H1 (cell line): Measurements from ENCODE around the gene ANKRD50. TPM values are rescaled to one million over a fixed set of nuclear protein-coding genes. Genes with fewer than 3 reads are reported as not detected.

Source experiments
- CTCF ChIA-PET: fragments of 300-600 bp; sonication (Branson Sonifier 250); formaldehyde crosslinking; loops from one replicate; lab custom pipeline; 2021; ENCODE audit not compliant: partially characterized antibody; lab: Charles Lee
- POLR2A ChIA-PET: fragments of 300-600 bp; sonication (Branson Sonifier 250); formaldehyde crosslinking; loops from one replicate; lab custom pipeline; 2021; ENCODE audit warnings: inconsistent platforms; ENCODE audit not compliant: partially characterized antibody; lab: Charles Lee
- DNase-seq, 2 experiments: peaks; one replicate each; pipeline versions ENCODE4 v3.0.0 to v3.0.0-alpha.2; 2010 to 2022; ENCODE audit warnings: low spot score in 2 of 2, low read depth in 1 of 2, mixed read lengths in 1 of 2
- FAIRE-seq: peaks from 2 replicates; lab custom pipeline; 2011; peaks lifted over from hg19 to GRCh38; lab: Jason Lieb, UNC
- H2AFZ ChIP-seq: 2 replicates; pipeline ENCODE4 v1.8.1; 2012; ENCODE audit warnings: low read length, inconsistent platforms
- H2AK5ac ChIP-seq: 2 replicates; pipeline ENCODE4 v1.6.1; 2013; ENCODE audit warnings: low read depth, low read length
- H2BK120ac ChIP-seq: replicated peaks from 2 replicates; pipeline ENCODE3; 2013; ENCODE audit warnings: low read depth, low read length, inconsistent platforms
- H2BK12ac ChIP-seq: 2 replicates; pipeline ENCODE4 v1.6.1; 2013; ENCODE audit warnings: low read depth, low read length
- H2BK15ac ChIP-seq: 2 replicates; pipeline ENCODE4 v1.6.1; 2013; ENCODE audit warnings: low read length
- H2BK20ac ChIP-seq: 2 replicates; pipeline ENCODE4 v1.6.1; 2013; ENCODE audit warnings: low read length
- H2BK5ac ChIP-seq: 2 replicates; pipeline ENCODE4 v1.6.1; 2013; ENCODE audit warnings: low read depth, low read length
- H3K14ac ChIP-seq: 2 replicates; pipeline ENCODE4 v1.6.1; 2013; ENCODE audit warnings: inconsistent platforms; ENCODE audit not compliant: insufficient read length
- H3K18ac ChIP-seq: 2 replicates; pipeline ENCODE4 v1.6.1; 2013; ENCODE audit warnings: low read length; ENCODE audit errors: extremely low read depth
- H3K23ac ChIP-seq: 2 replicates; pipeline ENCODE4 v1.6.1; 2013; ENCODE audit warnings: inconsistent platforms; ENCODE audit not compliant: insufficient read length
- H3K23me2 ChIP-seq: 2 replicates; pipeline ENCODE4 v1.6.1; 2013; ENCODE audit warnings: low read depth, low read length
- H3K27ac ChIP-seq: 2 replicates; pipeline ENCODE4 v1.6.1; 2011; ENCODE audit warnings: low read depth, low read length, inconsistent platforms
- H3K27me3 ChIP-seq, 4 experiments: replicated peaks in 1 of 4; 1 replicate in 1 of 4; 2 replicates in 3 of 4; pipeline versions ENCODE4 v1.6.1 to v1.8.1; 2011 to 2013; ENCODE audit warnings: low read length in 3 of 4, mild to moderate bottlenecking in 3 of 4, inconsistent platforms in 2 of 4, mixed read lengths in 2 of 4, moderate library complexity in 1 of 4; ENCODE audit not compliant: control insufficient read depth in 3 of 4, insufficient read depth in 3 of 4; ENCODE audit errors: extremely low read depth in 1 of 4
- H3K36me3 ChIP-seq, 4 experiments: 2 replicates each; pipeline versions ENCODE4 v1.6.1 to v1.8.1; 2011 to 2013; ENCODE audit warnings: mild to moderate bottlenecking in 4 of 4, low read length in 3 of 4, moderate library complexity in 2 of 4, control low read depth in 1 of 4, inconsistent platforms in 1 of 4; ENCODE audit not compliant: insufficient read depth in 4 of 4, control insufficient read depth in 2 of 4
- H3K4ac ChIP-seq: replicated peaks from 2 replicates; pipeline ENCODE3; 2013; ENCODE audit warnings: low read length, low read depth, mixed read lengths, inconsistent platforms; ENCODE audit not compliant: insufficient read length
- H3K4me1 ChIP-seq, 4 experiments: replicated peaks in 1 of 4; 1 replicate in 1 of 4; 2 replicates in 3 of 4; pipeline versions ENCODE4 v1.6.1 to v1.8.1; 2011 to 2013; ENCODE audit warnings: low read length in 3 of 4, inconsistent platforms in 2 of 4, mixed read lengths in 1 of 4; ENCODE audit not compliant: insufficient read depth in 4 of 4, control insufficient read depth in 3 of 4
- H3K4me2 ChIP-seq, 2 experiments: 2 replicates each; pipeline versions ENCODE4 v1.6.1 to v1.8.1; 2011 to 2013; ENCODE audit warnings: low read depth in 2 of 2, low read length in 2 of 2, control low read depth in 1 of 2, inconsistent platforms in 1 of 2, mild to moderate bottlenecking in 1 of 2; ENCODE audit not compliant: insufficient read depth in 1 of 2
- H3K4me3 ChIP-seq, 4 experiments: fragments of 200-600, 300-600 bp in 1 of 4; sonication (generic), shearing (Covaris generic), sonication (Bioruptor Twin) in 1 of 4; 2 replicates each; pipeline versions ENCODE4 v1.5.1 to v1.8.1; 2011 to 2016; ENCODE audit warnings: low read length in 4 of 4, low read depth in 3 of 4, control low read depth in 2 of 4, inconsistent platforms in 2 of 4, mild to moderate bottlenecking in 2 of 4, mixed read lengths in 1 of 4, moderate library complexity in 1 of 4; ENCODE audit not compliant: insufficient read depth in 2 of 4; ENCODE audit errors: extremely low read depth in 1 of 4
- H3K56ac ChIP-seq: replicated peaks from 2 replicates; pipeline ENCODE3; 2013; ENCODE audit warnings: low read depth, mild to moderate bottlenecking, mixed read lengths, low read length, inconsistent platforms; ENCODE audit not compliant: insufficient read length
- H3K79me1 ChIP-seq: 2 replicates; pipeline ENCODE4 v1.6.1; 2013; ENCODE audit warnings: low read depth, low read length, control low read depth
- H3K79me2 ChIP-seq, 2 experiments: 2 replicates each; pipeline versions ENCODE4 v1.6.1 to v1.8.1; 2012 to 2013; ENCODE audit warnings: low read length in 2 of 2, mild to moderate bottlenecking in 2 of 2, inconsistent platforms in 1 of 2; ENCODE audit not compliant: insufficient read depth in 2 of 2, control insufficient read depth in 1 of 2
- H3K9ac ChIP-seq, 4 experiments: replicated peaks in 1 of 4; 1 replicate in 1 of 4; 2 replicates in 3 of 4; pipeline versions ENCODE4 v1.6.1 to v1.8.1; 2011 to 2013; ENCODE audit warnings: low read depth in 3 of 4, low read length in 3 of 4, control low read depth in 2 of 4, mild to moderate bottlenecking in 2 of 4, moderate library complexity in 2 of 4, inconsistent platforms in 1 of 4; ENCODE audit errors: extremely low read depth in 1 of 4
- H3K9me3 ChIP-seq, 2 experiments: 2 replicates each; pipeline versions ENCODE4 v1.6.1 to v1.8.1; 2012 to 2013; ENCODE audit warnings: mild to moderate bottlenecking in 2 of 2, moderate library complexity in 2 of 2, control low read depth in 1 of 2, inconsistent platforms in 1 of 2, low read depth in 1 of 2, low read length in 1 of 2, mixed read lengths in 1 of 2; ENCODE audit not compliant: insufficient read depth in 2 of 2
- H4K20me1 ChIP-seq, 2 experiments: replicated peaks in 1 of 2; 2 replicates each; pipeline versions ENCODE3 to v1.8.1; 2011 to 2013; ENCODE audit warnings: inconsistent platforms in 2 of 2, low read length in 2 of 2, mild to moderate bottlenecking in 1 of 2; ENCODE audit not compliant: insufficient read depth in 2 of 2, control insufficient read depth in 1 of 2
- H4K5ac ChIP-seq: 2 replicates; pipeline ENCODE4 v1.6.1; 2013; ENCODE audit warnings: low read length, low read depth, mixed read lengths, inconsistent platforms; ENCODE audit not compliant: insufficient read length
- H4K8ac ChIP-seq: 2 replicates; pipeline ENCODE4 v1.8.0; 2013; ENCODE audit warnings: mild to moderate bottlenecking, moderate library complexity, low read length, inconsistent platforms; ENCODE audit not compliant: insufficient read depth; ENCODE audit errors: extremely low read depth
- H4K91ac ChIP-seq: replicated peaks from 2 replicates; pipeline ENCODE3; 2013; ENCODE audit warnings: low read length, mixed read lengths, inconsistent platforms; ENCODE audit not compliant: insufficient read length
- MAFK ChIP-seq: IDR thresholded peaks from 2 replicates; pipeline ENCODE4 v1.6.1; 2012; ENCODE audit warnings: low read depth, mild to moderate bottlenecking, improper control_type of control experiment, low read length
- WGBS, 2 experiments: shearing (Covaris generic) in 1 of 2; methylation state at CpG; one replicate each; pipeline versions ENCODE4 v1.1.6 to v1.1.7; 2013 to 2015; ENCODE audit warnings: low lambda C conversion rate in 2 of 2, mixed read lengths in 2 of 2, inconsistent platforms in 1 of 2, low coverage in 1 of 2, missing lambda C conversion rate in 1 of 2; ENCODE audit not compliant: insufficient replicate concordance in 2 of 2, insufficient coverage in 1 of 2, insufficient read length in 1 of 2; ENCODE audit errors: extremely low coverage in 1 of 2, missing lambda C conversion rate in 1 of 2; 5-methylcytosine and 5-hydroxymethylcytosine counted together
- polyA plus RNA-seq, 7 experiments: library from polyadenylated mRNA; depleted of rRNA in 3 of 7; stranded (reverse) in 5 of 7; unstranded in 2 of 7; fragments of >200 nt in 5 of 7; fragments of 200-250 nt in 2 of 7; gene quantifications; 1 replicate in 5 of 7; 2 replicates in 1 of 7; 4 replicates in 1 of 7; pipeline versions ENCODE4 v1.2.1 to v1.2.3, GENCODE V29; 2011 to 2013; ENCODE audit warnings: missing spikeins in 2 of 7, mixed read lengths in 2 of 7
- total RNA-seq: library from RNA; stranded (reverse); fragmentation: NEBNext Ultra II Directional; extraction: Animal tissue kit (Norgen Biotek cat#: 25700); gene quantifications from 2 replicates; pipeline ENCODE4 v1.2.1, GENCODE V29; 2021

The ANKRD50 gene
- total and polyA plus RNA-seq, 2 of the 8 experiments (the other 6 are each of a cell fraction or from before 2014, with no cell fraction given), result 8.5 to 25.0 TPM

- Histone ChIP-seq H3K56ac (no peak overlapping the region), H2AK5ac (no peak overlapping the region), H3K4me3 (no peak overlapping the region), H3K79me1 (no peaks in the 10 kb centered on the region), H3K79me2 (no peaks in the 10 kb centered on the region), H3K23me2 (no peaks in the 10 kb centered on the region), H3K27ac (no peak overlapping the region), H4K8ac (no peak overlapping the region), H3K4me1 (peaks cover 0 to 3% (median 2%) of the 10 kb centered on the region in 4 experiments; a peak in 4 of 7 replicates), H2BK12ac (0 out of 2 replicates have a peak overlapping the region, but pooled peaks have one; percentile 10), H2BK20ac (no peak overlapping the region), H3K18ac (no peak overlapping the region), H2BK5ac (no peak overlapping the region), H2AFZ (no peak overlapping the region), H3K14ac (no peak overlapping the region), H4K5ac (no peak overlapping the region), H4K91ac (peak overlapping the region; percentile 68), H3K9me3 (no peaks in the 10 kb centered on the region), H2BK120ac (peak overlapping the region; percentile 68), H3K4me2 (no peak overlapping the region), H3K36me3 (no peaks in the 10 kb centered on the region), H3K4ac (no peak overlapping the region), H4K20me1 (no peaks in the 10 kb centered on the region), H3K27me3 (peaks cover 0 to 2% (median 0%) of the 10 kb centered on the region in 4 experiments; a peak in 1 of 7 replicates), H2BK15ac (no peak overlapping the region), H3K23ac (peak overlapping the region; percentile 97), H3K9ac (no peak overlapping the region)
- ChIA-PET POLR2A (no interaction called here), CTCF (no interaction called here)
- FAIRE-seq (no peak), DNase-seq (no peak)
- WGBS, 2 experiments, result 84% methylated on average over 5 of the region's 5 CpGs; no CpG with 5 or more reads in 1 of the 2 experiments
- peak; percentile 69 for TF ChIP-seq MAFK
These were observed 31.2 kb upstream of the ANKRD50 start for GRCh38 chr4:124743711-124744110.
